ENCODE measurements around the gene IQSEC1.

GRCh38 chr3:12886736-12887135, 186.5 kb downstream of the IQSEC1 start:
- TF ChIP-seq, protein P1, sequence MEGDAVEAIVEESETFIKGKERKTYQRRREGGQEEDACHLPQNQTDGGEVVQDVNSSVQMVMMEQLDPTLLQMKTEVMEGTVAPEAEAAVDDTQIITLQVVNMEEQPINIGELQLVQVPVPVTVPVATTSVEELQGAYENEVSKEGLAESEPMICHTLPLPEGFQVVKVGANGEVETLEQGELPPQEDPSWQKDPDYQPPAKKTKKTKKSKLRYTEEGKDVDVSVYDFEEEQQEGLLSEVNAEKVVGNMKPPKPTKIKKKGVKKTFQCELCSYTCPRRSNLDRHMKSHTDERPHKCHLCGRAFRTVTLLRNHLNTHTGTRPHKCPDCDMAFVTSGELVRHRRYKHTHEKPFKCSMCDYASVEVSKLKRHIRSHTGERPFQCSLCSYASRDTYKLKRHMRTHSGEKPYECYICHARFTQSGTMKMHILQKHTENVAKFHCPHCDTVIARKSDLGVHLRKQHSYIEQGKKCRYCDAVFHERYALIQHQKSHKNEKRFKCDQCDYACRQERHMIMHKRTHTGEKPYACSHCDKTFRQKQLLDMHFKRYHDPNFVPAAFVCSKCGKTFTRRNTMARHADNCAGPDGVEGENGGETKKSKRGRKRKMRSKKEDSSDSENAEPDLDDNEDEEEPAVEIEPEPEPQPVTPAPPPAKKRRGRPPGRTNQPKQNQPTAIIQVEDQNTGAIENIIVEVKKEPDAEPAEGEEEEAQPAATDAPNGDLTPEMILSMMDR (IDR thresholded peaks at IDR 0.05), result no peak
- no peak for TF ChIP-seq POLR2A (IDR thresholded peaks at IDR 0.05)

Data from lower leg skin (tissue), 3 donors.